ENCODE data around the gene EIF1AD. TPM values are rescaled to one million over a fixed set of nuclear protein-coding genes. Genes with fewer than 3 reads are reported as not detected.

Gene EIF1AD
- total RNA-seq, 1 donor from 2014 or later, result 34.9 TPM

GRCh38 chr11:66042996-66043906 lies 41.3 kb upstream of the EIF1AD start:
- Mint-ChIP-seq H3K36me3 (ENCODE audit: low read depth, unreplicated experiment) (peaks cover 7% of the 10 kb centered on the region), H3K4me3 (ENCODE audit: unreplicated experiment) (no peak overlapping the region), H3K27me3 (ENCODE audit: unreplicated experiment) (peaks cover 16% of the 10 kb centered on the region), H3K27ac (ENCODE audit: unreplicated experiment) (no peak overlapping the region), H3K4me1 (ENCODE audit: unreplicated experiment) (no peaks in the 10 kb centered on the region), H3K9me3 (ENCODE audit: unreplicated experiment) (no peaks in the 10 kb centered on the region)
- no peak for TF ChIP-seq CTCF (IDR thresholded peaks at IDR 0.05; ENCODE audit: unreplicated experiment)
- no peak for DNase-seq (ENCODE audit: low spot score)

DNA sequence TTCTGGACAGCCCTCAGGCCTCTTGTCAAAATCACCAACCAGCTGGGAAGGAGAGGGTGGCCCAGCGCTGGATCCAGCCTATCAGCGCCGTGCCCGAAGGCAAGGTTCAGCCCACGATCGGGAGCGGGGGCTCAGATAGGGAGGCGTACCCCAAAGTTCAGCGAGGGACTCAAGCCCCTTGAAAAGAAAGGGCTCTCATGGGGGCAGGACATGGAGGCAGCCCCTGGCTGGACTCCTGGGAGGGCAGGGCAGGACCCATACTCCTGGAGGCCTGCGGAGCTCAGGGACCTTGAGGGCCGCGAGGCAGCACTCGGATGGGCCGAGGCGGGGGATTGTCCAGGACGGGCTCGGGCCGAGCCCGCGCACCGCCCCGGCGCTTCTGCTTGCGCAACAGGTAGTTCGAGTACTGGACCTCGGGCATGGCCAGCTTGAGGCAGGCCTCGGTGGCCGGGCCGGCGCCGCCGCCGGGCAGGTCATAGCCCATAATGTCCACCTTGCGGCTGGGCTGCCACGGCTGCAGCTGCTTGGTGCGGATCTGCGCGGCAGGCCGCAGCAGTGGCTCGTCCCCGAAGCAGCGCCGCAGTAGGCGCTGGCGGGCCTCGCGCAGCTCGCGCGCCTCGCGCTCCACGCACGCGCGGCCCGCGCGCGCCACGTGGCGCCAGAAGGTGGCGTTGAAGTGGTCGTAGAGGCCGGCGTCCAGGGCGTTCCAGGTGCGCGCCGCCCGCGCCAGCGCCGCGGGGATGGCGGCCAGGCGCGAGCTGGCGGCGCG lies 40.5 kb upstream of the EIF1AD start:
- Mint-ChIP-seq H3K4me3 (ENCODE audit: unreplicated experiment) (no peak overlapping the region), H3K4me1 (ENCODE audit: unreplicated experiment) (no peaks in the 10 kb centered on the region), H3K27me3 (ENCODE audit: unreplicated experiment) (peaks cover 14% of the 10 kb centered on the region), H3K36me3 (ENCODE audit: low read depth, unreplicated experiment) (peaks cover 7% of the 10 kb centered on the region), H3K9me3 (ENCODE audit: unreplicated experiment) (no peaks in the 10 kb centered on the region), H3K27ac (ENCODE audit: unreplicated experiment) (no peak overlapping the region)
- TF ChIP-seq CTCF (IDR thresholded peaks at IDR 0.05; ENCODE audit: unreplicated experiment), result no peak
- no peak for DNase-seq (ENCODE audit: low spot score)

DNA sequence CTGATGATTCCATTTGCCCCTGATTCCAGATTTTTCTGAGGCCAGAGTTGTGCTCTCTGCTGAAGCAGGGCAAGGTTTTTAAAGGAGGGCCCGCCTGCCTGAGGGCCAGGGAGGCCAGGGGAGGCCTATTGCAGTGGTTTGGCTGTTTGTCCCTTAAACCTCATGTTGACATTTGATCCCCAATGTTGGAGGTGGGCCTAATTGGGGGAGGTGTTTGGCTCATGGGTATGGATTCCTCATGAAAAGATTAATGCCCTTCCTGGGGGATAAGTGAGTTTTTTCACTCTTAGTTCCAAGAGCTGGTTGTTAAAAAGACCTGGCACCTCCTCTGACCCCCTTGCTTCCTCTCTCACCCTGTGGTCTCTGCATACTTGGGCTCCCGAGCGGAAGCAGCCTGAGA lies 37.8 kb upstream of the EIF1AD start:
- DNase-seq (ENCODE audit: low spot score), result no peak
- H3K36me3 Mint-ChIP-seq (ENCODE audit: low read depth, unreplicated experiment), result peaks cover 7% of the 10 kb centered on the region
- H3K4me3 Mint-ChIP-seq (ENCODE audit: unreplicated experiment), result no peak overlapping the region
- H3K4me1 Mint-ChIP-seq (ENCODE audit: unreplicated experiment), result no peaks in the 10 kb centered on the region
- H3K9me3 Mint-ChIP-seq (ENCODE audit: unreplicated experiment), result no peaks in the 10 kb centered on the region
- H3K27me3 Mint-ChIP-seq (ENCODE audit: unreplicated experiment), result peaks cover 15% of the 10 kb centered on the region
- TF ChIP-seq CTCF (IDR thresholded peaks at IDR 0.05; ENCODE audit: unreplicated experiment), result no peak
- no peak overlapping the region for H3K27ac Mint-ChIP-seq (ENCODE audit: unreplicated experiment)

- peaks cover 12% of the 10 kb centered on the region for H3K27me3 Mint-ChIP-seq (ENCODE audit: unreplicated experiment)
- no peak for TF ChIP-seq CTCF (IDR thresholded peaks at IDR 0.05; ENCODE audit: unreplicated experiment)
- peaks cover 7% of the 10 kb centered on the region for H3K36me3 Mint-ChIP-seq (ENCODE audit: low read depth, unreplicated experiment)
- no peak overlapping the region for H3K27ac Mint-ChIP-seq (ENCODE audit: unreplicated experiment)
- no peak overlapping the region for H3K4me3 Mint-ChIP-seq (ENCODE audit: unreplicated experiment)
- H3K9me3 Mint-ChIP-seq (ENCODE audit: unreplicated experiment), result no peaks in the 10 kb centered on the region
- DNase-seq (ENCODE audit: low spot score), result no peak
- no peaks in the 10 kb centered on the region for H3K4me1 Mint-ChIP-seq (ENCODE audit: unreplicated experiment)
These were observed 35.4 kb upstream of the EIF1AD start for GRCh38 chr11:66037327-66037726.

GRCh38 chr11:66036334-66036710 lies 34.4 kb upstream of the EIF1AD start:
- Mint-ChIP-seq H3K27ac (ENCODE audit: unreplicated experiment) (no peak overlapping the region), H3K36me3 (ENCODE audit: low read depth, unreplicated experiment) (no peaks in the 10 kb centered on the region)
- DNase-seq (ENCODE audit: low spot score), result no peak

More at GRCh38 chr11:66036334-66036710, 34.4 kb upstream of the EIF1AD start:
- H3K4me1 Mint-ChIP-seq (ENCODE audit: unreplicated experiment), result no peaks in the 10 kb centered on the region
- no peak overlapping the region for H3K4me3 Mint-ChIP-seq (ENCODE audit: unreplicated experiment)
- H3K9me3 Mint-ChIP-seq (ENCODE audit: unreplicated experiment), result no peaks in the 10 kb centered on the region
- TF ChIP-seq CTCF (IDR thresholded peaks at IDR 0.05; ENCODE audit: unreplicated experiment), result no peak
- peaks cover 11% of the 10 kb centered on the region for H3K27me3 Mint-ChIP-seq (ENCODE audit: unreplicated experiment)

Data from endothelial cell (in vitro differentiated cells).